Mesendoderm (in vitro differentiated cells): ENCODE results near the gene LGALS3BP.

Source experiments
- DNase-seq: peaks from one replicate; pipeline ENCODE4 v3.0.0; 2013
- H2AK5ac ChIP-seq: 2 replicates; pipeline ENCODE4 v1.6.1; 2013; ENCODE audit warnings: low read length, inconsistent platforms
- H2BK120ac ChIP-seq: 2 replicates; pipeline ENCODE4 v1.6.1; 2013; ENCODE audit warnings: low read depth, mild to moderate bottlenecking, low read length, moderate library complexity, mixed read lengths
- H2BK15ac ChIP-seq: replicated peaks from 2 replicates; pipeline ENCODE4 v1.6.1; 2013; ENCODE audit warnings: low read depth, mild to moderate bottlenecking, moderate library complexity
- H2BK5ac ChIP-seq: 2 replicates; pipeline ENCODE4 v1.6.1; 2013; ENCODE audit warnings: low read length, inconsistent platforms
- H3K18ac ChIP-seq: 2 replicates; pipeline ENCODE4 v1.6.1; 2013; ENCODE audit warnings: mild to moderate bottlenecking, low read length, mixed read lengths
- H3K23ac ChIP-seq: one replicate; pipeline ENCODE4 v1.6.1; 2013; ENCODE audit warnings: low read length
- H3K27ac ChIP-seq: 2 replicates; pipeline ENCODE4 v1.5.1; 2013; ENCODE audit warnings: low read depth, mild to moderate bottlenecking, inconsistent platforms, low read length, moderate library complexity
- H3K27me3 ChIP-seq: 2 replicates; pipeline ENCODE4 v1.6.1; 2013; ENCODE audit warnings: low read length, control low read depth, mild to moderate bottlenecking, inconsistent platforms; ENCODE audit not compliant: insufficient read depth, poor library complexity
- H3K36me3 ChIP-seq: 2 replicates; pipeline ENCODE4 v1.6.1; 2013; ENCODE audit warnings: low read length, inconsistent platforms; ENCODE audit not compliant: control insufficient read depth, insufficient read depth
- H3K4ac ChIP-seq: one replicate; pipeline ENCODE4 v1.6.1; 2013; ENCODE audit warnings: low read depth, mild to moderate bottlenecking, low read length, moderate library complexity
- H3K4me1 ChIP-seq: 2 replicates; pipeline ENCODE4 v1.6.1; 2013; ENCODE audit warnings: low read depth, low read length, inconsistent platforms; ENCODE audit not compliant: control insufficient read depth
- H3K4me2 ChIP-seq: 2 replicates; pipeline ENCODE4 v1.6.1; 2013; ENCODE audit warnings: low read length
- H3K4me3 ChIP-seq: 2 replicates; pipeline ENCODE4 v1.5.1; 2013; ENCODE audit warnings: mild to moderate bottlenecking, low read length
- H3K56ac ChIP-seq: one replicate; pipeline ENCODE4 v1.6.1; 2013; ENCODE audit warnings: low read length
- H3K79me1 ChIP-seq: 2 replicates; pipeline ENCODE4 v1.6.1; 2013; ENCODE audit warnings: low read length, inconsistent platforms
- H3K79me2 ChIP-seq: 2 replicates; pipeline ENCODE4 v1.6.1; 2013; ENCODE audit warnings: mild to moderate bottlenecking, low read length; ENCODE audit not compliant: control insufficient read depth, insufficient read depth
- H3K9ac ChIP-seq: 2 replicates; pipeline ENCODE4 v1.6.1; 2013; ENCODE audit warnings: low read length, inconsistent platforms
- H4K5ac ChIP-seq: one replicate; pipeline ENCODE4 v1.6.1; 2013; ENCODE audit warnings: low read length
- H4K8ac ChIP-seq: one replicate; pipeline ENCODE4 v1.6.1; 2013; ENCODE audit warnings: low read depth, mild to moderate bottlenecking, control low read depth, low read length, moderate library complexity
- WGBS: extraction: QIAGEN DNeasy Blood & Tissue Kit; methylation state at CpG from one replicate; pipeline ENCODE4 v1.1.7; 2013; ENCODE audit warnings: low lambda C conversion rate, missing lambda C conversion rate; ENCODE audit not compliant: insufficient coverage; ENCODE audit errors: extremely low coverage; 5-methylcytosine and 5-hydroxymethylcytosine counted together

LGALS3BP gene

GRCh38 chr17:78977997-78978973 lies 1.4 kb downstream of the LGALS3BP start:
- no peak overlapping the region for H3K56ac ChIP-seq
- no peak for DNase-seq
- H3K79me1 ChIP-seq = no peaks in the 10 kb centered on the region
- H3K23ac ChIP-seq = no peak overlapping the region
- no peaks in the 10 kb centered on the region for H3K79me2 ChIP-seq
- no peak overlapping the region for H3K4ac ChIP-seq
- no peaks in the 10 kb centered on the region for H3K36me3 ChIP-seq
- no peak overlapping the region for H3K9ac ChIP-seq
- no peak overlapping the region for H2BK15ac ChIP-seq
- no peak overlapping the region for H3K27ac ChIP-seq
- no peak overlapping the region for H3K4me2 ChIP-seq
- H3K4me1 ChIP-seq = peaks cover 2% of the 10 kb centered on the region
- no peak overlapping the region for H3K4me3 ChIP-seq
- no peak overlapping the region for H2AK5ac ChIP-seq
- WGBS = no CpG with 5 or more reads among the region's 21 CpGs
- H2BK5ac ChIP-seq = no peak overlapping the region
- no peak overlapping the region for H3K18ac ChIP-seq
- no peaks in the 10 kb centered on the region for H3K27me3 ChIP-seq
- H4K8ac ChIP-seq = no peak overlapping the region
- no peak overlapping the region for H2BK120ac ChIP-seq
- no peak overlapping the region for H4K5ac ChIP-seq

DNA sequence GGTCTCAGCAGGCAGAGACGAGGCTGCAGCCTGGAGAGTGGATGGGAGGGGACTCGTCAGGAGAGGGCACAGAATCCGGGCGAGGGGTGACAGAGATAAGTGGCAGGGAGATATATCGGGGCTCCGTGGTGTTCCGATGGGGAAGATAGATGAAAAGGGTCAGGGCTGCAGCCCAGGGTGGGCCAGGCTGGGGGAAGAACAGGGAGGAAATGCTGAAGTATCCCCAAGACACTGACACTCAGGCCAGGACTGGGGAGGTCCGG lies 2.1 kb downstream of the LGALS3BP start:
- H3K18ac ChIP-seq = no peak overlapping the region
- no peak overlapping the region for H2BK120ac ChIP-seq
- no peak overlapping the region for H2BK5ac ChIP-seq
- DNase-seq = no peak
- no peaks in the 10 kb centered on the region for H3K27me3 ChIP-seq
- no peak overlapping the region for H3K9ac ChIP-seq
- no CpG with 5 or more reads among the region's 8 CpGs for WGBS
- H3K27ac ChIP-seq = no peak overlapping the region
- H3K79me1 ChIP-seq = no peaks in the 10 kb centered on the region
- no peaks in the 10 kb centered on the region for H3K36me3 ChIP-seq
- H2AK5ac ChIP-seq = no peak overlapping the region
- H4K5ac ChIP-seq = no peak overlapping the region
- H3K4me1 ChIP-seq = peaks cover 2% of the 10 kb centered on the region
- H3K4me2 ChIP-seq = no peak overlapping the region
- H3K56ac ChIP-seq = no peak overlapping the region
- H2BK15ac ChIP-seq = no peak overlapping the region
- H3K4me3 ChIP-seq = no peak overlapping the region
- no peaks in the 10 kb centered on the region for H3K79me2 ChIP-seq
- H3K23ac ChIP-seq = no peak overlapping the region
- H3K4ac ChIP-seq = no peak overlapping the region
- H4K8ac ChIP-seq = no peak overlapping the region

GRCh38 chr17:78976907-78977680 lies 2.6 kb downstream of the LGALS3BP start:
- Histone ChIP-seq H3K4ac (no peak overlapping the region), H2BK5ac (no peak overlapping the region), H3K4me1 (peaks cover 2% of the 10 kb centered on the region), H2BK15ac (no peak overlapping the region), H3K27ac (no peak overlapping the region), H4K8ac (no peak overlapping the region), H3K23ac (no peak overlapping the region), H2BK120ac (no peak overlapping the region), H3K18ac (no peak overlapping the region), H3K56ac (no peak overlapping the region), H3K4me3 (no peak overlapping the region), H3K79me1 (no peaks in the 10 kb centered on the region), H3K79me2 (no peaks in the 10 kb centered on the region), H2AK5ac (no peak overlapping the region), H3K4me2 (no peak overlapping the region), H3K9ac (no peak overlapping the region), H4K5ac (no peak overlapping the region), H3K36me3 (no peaks in the 10 kb centered on the region), H3K27me3 (no peaks in the 10 kb centered on the region)
- no peak for DNase-seq
- no CpG with 5 or more reads among the region's 20 CpGs for WGBS

DNA sequence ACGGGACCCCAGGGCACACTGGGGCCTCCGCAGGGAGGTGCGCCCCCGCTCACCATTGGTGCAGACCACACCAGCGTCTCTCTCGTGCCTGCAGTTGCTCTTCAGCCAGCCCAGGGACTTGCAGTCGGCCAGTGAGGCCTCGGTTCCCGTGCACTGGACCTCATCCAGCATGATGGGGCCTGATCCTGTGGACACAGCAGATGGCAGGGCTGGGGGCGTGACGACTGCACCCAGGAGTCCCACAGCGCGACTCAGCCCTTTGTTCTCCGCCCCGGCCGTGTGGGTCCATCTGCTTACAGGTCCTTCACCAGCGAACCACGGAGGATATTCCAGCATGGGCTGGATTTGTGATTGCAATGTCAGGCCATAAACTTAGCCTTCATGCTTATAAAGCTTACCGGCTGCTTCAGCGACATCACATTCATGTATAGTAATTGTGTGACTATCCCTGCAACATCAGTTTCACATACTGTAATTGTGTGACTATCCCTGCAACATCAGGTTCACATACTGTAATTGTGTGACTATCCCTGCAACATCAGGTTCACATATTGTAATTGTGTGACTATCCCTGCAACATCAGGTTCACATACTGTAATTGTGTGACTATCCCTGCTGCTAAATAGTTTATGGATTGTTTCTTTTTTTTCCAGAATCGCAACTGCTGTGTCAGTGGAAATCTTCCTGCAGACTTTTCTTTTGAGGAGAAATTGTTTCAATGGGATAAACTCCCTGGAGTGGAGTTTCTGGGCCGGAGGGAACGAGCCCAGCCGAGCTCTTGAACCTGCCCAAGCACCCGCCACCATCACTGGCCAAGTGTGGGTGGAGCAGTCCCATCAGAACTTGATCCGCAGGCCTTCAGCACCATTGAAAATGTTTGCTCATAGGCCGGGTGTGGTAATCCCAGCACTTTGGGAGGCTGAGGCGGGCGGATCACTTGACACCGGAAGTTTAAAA lies 4.8 kb downstream of the LGALS3BP start:
- Histone ChIP-seq H3K79me2 (no peaks in the 10 kb centered on the region), H3K4me1 (no peaks in the 10 kb centered on the region), H4K5ac (no peak overlapping the region), H3K4me3 (no peak overlapping the region), H4K8ac (no peak overlapping the region), H2BK15ac (no peak overlapping the region), H3K18ac (no peak overlapping the region), H3K36me3 (no peaks in the 10 kb centered on the region), H2AK5ac (no peak overlapping the region), H2BK120ac (no peak overlapping the region), H3K9ac (no peak overlapping the region), H3K79me1 (no peaks in the 10 kb centered on the region), H2BK5ac (no peak overlapping the region), H3K27me3 (no peaks in the 10 kb centered on the region), H3K23ac (no peak overlapping the region), H3K4me2 (no peak overlapping the region), H3K27ac (no peak overlapping the region), H3K56ac (no peak overlapping the region), H3K4ac (no peak overlapping the region)
- WGBS = no CpG with 5 or more reads among the region's 30 CpGs
- DNase-seq = peak; percentile 57

GRCh38 chr17:78973792-78974520 lies 5.8 kb downstream of the LGALS3BP start:
- no peak overlapping the region for H3K18ac ChIP-seq
- no peaks in the 10 kb centered on the region for H3K79me1 ChIP-seq
- H3K9ac ChIP-seq = no peak overlapping the region
- DNase-seq = no peak
- no peaks in the 10 kb centered on the region for H3K36me3 ChIP-seq
- WGBS = no CpG with 5 or more reads among the region's 23 CpGs
- H3K4me3 ChIP-seq = no peak overlapping the region
- H3K4me2 ChIP-seq = no peak overlapping the region
- no peak overlapping the region for H4K8ac ChIP-seq
- H2BK120ac ChIP-seq = no peak overlapping the region
- H4K5ac ChIP-seq = no peak overlapping the region
- H3K56ac ChIP-seq = no peak overlapping the region
- no peak overlapping the region for H2AK5ac ChIP-seq
- H3K27ac ChIP-seq = no peak overlapping the region
- H3K23ac ChIP-seq = no peak overlapping the region
- H2BK15ac ChIP-seq = no peak overlapping the region
- no peak overlapping the region for H2BK5ac ChIP-seq
- no peaks in the 10 kb centered on the region for H3K4me1 ChIP-seq
- no peaks in the 10 kb centered on the region for H3K27me3 ChIP-seq
- no peaks in the 10 kb centered on the region for H3K79me2 ChIP-seq
- H3K4ac ChIP-seq = no peak overlapping the region
